ENCODE results near the gene GXYLT2. TPM values are rescaled to one million over a fixed set of nuclear protein-coding genes. Genes with fewer than 3 reads are reported as not detected.
A peak's percentile ranks its signal among the peaks of the same experiment; 100 is the strongest.

GXYLT2 gene
- total RNA-seq, 4 donors from 2014 or later = 1.5 to 12.5 (median 7.5) TPM

DNA sequence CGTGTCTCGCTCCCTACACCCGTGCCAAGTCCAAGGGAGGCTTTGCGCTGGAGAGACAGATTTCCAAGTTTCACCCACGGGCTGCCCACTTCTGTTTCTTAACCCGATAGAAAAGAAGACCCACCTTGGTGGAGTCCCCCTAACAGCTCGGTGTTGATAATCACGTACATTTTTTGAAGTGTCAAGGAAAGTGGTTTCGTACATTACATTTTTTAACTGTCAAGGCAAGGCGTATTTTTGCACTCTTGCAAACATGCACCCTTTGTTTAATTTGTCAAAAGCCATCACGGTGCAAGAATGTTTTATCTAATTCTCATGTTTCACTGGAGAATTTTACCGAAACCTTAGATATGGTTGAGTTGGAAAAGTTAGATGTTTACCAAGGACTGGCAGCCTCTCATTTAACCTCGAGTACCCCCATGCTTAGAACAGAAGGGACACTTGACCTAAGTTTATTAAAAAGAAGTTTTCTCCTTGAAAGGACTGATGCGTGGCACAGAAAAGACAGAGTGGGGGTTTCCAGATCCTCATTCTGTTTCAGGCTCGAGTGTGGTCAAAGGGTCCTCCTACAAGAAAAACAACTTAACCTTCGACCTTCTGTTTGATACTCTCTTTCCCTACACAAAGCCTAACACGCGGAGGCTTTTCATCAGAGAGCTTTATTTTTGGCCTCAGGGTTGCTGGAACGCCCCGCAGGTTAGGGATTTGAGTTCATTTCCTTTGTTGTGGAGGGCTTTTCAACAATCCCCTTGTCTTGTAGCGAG is 882 bp downstream of the GXYLT2 start:
- 13 to 14% methylated on average over 8 to 21 of the region's 21 CpGs for WGBS, 2 donors (ENCODE audit: low coverage in 1 of 2)

DNA sequence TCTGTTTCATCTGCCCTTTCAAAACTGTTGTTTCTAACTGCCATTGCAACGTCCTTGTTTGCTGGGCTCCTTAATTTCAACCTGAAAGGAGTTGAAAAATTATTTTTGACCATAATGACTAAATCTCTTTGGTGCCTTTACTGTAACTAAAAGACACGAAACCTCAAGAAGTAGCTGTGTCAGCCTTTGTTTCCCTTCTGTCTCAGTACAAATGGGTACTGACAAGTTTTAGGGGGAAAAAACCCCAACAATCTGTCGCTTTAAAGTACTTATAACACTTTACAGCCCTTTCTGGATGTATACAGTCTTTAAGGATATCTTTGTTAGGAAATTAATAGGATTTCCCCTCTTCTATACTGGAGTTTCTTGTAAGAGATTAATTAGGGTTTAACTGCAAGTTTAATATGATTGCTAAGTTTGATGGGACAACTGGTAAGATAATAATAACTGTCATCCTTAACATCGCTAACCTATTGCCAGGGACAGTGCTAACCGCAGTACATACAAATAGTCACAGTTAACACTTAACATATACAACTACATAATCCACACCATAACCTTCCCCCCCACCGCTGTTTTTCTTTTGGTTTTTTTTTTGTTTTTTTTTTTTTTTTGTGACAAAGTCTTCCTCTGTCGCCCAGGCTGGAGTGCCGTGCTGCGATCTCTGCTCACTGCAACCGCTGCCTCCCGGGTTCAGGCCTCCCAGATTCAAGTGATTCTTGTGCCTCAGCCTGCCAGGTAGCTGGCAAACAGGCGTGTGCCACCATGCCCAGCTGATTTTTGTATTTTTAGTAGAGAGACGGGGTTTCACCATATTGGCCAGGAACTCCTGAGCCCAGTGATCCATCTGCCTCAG is 1.7 kb downstream of the GXYLT2 start:
- in situ Hi-C loops (cut with MboI; ENCODE audit: low pct_ligation_motif_present in 1 of 4, low pct_unique_long_range_greater_than_20kb in 1 of 4, low sequenced_read_pairs in 3 of 4) (no loop called here), intact Hi-C loops (cut with DNase I; ENCODE audit: low total_unique reads) (no loop called here)
- TF ChIP-seq POLR2A (IDR thresholded peaks at IDR 0.05) = no peak
- no peak for TF ChIP-seq POLR2AphosphoS5 (IDR thresholded peaks at IDR 0.05)
- no peak for TF ChIP-seq EP300 (IDR thresholded peaks at IDR 0.05; ENCODE audit: low read depth)
- TF ChIP-seq, protein P1, sequence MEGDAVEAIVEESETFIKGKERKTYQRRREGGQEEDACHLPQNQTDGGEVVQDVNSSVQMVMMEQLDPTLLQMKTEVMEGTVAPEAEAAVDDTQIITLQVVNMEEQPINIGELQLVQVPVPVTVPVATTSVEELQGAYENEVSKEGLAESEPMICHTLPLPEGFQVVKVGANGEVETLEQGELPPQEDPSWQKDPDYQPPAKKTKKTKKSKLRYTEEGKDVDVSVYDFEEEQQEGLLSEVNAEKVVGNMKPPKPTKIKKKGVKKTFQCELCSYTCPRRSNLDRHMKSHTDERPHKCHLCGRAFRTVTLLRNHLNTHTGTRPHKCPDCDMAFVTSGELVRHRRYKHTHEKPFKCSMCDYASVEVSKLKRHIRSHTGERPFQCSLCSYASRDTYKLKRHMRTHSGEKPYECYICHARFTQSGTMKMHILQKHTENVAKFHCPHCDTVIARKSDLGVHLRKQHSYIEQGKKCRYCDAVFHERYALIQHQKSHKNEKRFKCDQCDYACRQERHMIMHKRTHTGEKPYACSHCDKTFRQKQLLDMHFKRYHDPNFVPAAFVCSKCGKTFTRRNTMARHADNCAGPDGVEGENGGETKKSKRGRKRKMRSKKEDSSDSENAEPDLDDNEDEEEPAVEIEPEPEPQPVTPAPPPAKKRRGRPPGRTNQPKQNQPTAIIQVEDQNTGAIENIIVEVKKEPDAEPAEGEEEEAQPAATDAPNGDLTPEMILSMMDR (IDR thresholded peaks at IDR 0.05) = no peak
- peak overlapping the region in 3 of 4 donors; percentile 44 to 57 (median 49) for H3K4me3 ChIP-seq
- no peaks in the 10 kb centered on the region for H3K27me3 ChIP-seq
- peak overlapping the region; percentile 46 to 70 (median 66) for H3K27ac ChIP-seq
- WGBS, 2 donors (ENCODE audit: low coverage in 1 of 2) = 44 to 62% methylated on average over 7 to 13 of the region's 13 CpGs
- H3K4me1 ChIP-seq = peaks cover 9 to 57% (median 30%) of the 10 kb centered on the region in 4 donors
- H3K9me3 ChIP-seq = no peaks in the 10 kb centered on the region
- H3K36me3 ChIP-seq = no peaks in the 10 kb centered on the region
- no peak for DNase-seq

More for the DNA sequence above, 882 bp downstream of the GXYLT2 start:
- Histone ChIP-seq H3K27me3 (no peaks in the 10 kb centered on the region), H3K36me3 (no peaks in the 10 kb centered on the region), H3K27ac (peak overlapping the region; percentile 46 to 68 (median 66)), H3K4me3 (peak overlapping the region; percentile 18 to 57 (median 46)), H3K4me1 (peaks cover 9 to 57% (median 30%) of the 10 kb centered on the region in 4 donors), H3K9me3 (no peaks in the 10 kb centered on the region)
- DNase-seq = peak; percentile 39
- in situ Hi-C loops (cut with MboI; ENCODE audit: low pct_ligation_motif_present in 1 of 4, low pct_unique_long_range_greater_than_20kb in 1 of 4, low sequenced_read_pairs in 3 of 4) = no loop called here
- intact Hi-C loops (cut with DNase I; ENCODE audit: low total_unique reads) = no loop called here
- TF ChIP-seq POLR2AphosphoS5 (IDR thresholded peaks at IDR 0.05) (no peak), POLR2A (IDR thresholded peaks at IDR 0.05) (no peak), EP300 (IDR thresholded peaks at IDR 0.05; ENCODE audit: low read depth) (no peak)
- TF ChIP-seq, protein P1 (IDR thresholded peaks at IDR 0.05) = no peak

DNA sequence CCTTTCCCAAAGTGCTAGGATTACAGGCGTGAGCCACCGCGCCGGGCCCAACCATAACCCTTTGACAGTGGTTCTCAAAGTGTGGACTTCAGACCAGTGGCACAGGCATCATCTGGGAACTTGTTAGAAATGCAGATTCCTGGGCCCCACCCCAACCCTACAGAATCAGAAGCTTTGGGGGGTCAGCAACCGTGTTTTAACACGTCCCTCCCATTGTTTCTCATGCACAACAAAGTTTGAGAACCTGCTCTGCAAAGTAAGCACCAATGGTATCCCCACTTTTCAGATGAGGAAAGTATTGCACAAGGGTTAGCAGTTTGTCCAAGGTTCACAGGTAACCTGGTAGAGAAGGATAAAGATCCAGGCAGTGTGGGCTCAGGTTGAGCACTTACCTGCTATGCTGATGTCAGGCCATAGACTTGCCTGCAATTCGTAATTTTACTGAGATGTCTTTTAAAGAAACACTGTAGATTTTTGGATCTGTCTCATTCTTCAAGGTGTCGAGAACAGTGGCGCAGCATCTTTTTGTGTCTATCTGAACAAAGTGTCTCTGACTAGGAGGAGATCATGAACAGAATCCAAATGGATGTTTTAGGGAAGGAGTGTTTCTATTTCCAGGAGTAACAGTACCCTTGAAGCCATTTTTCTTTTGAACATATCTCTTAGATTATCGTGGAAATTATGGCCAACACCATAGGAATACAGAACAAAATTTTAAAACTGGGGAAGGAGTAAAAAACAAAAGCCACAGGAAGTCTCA is 2.5 kb downstream of the GXYLT2 start:
- in situ Hi-C loops (cut with MboI; ENCODE audit: low pct_ligation_motif_present in 1 of 4, low pct_unique_long_range_greater_than_20kb in 1 of 4, low sequenced_read_pairs in 3 of 4) (no loop called here), intact Hi-C loops (cut with DNase I; ENCODE audit: low total_unique reads) (no loop called here)
- WGBS, 2 donors (ENCODE audit: low coverage in 1 of 2) = 75 to 76% methylated on average over 3 to 10 of the region's 10 CpGs

More for the DNA sequence above, 2.5 kb downstream of the GXYLT2 start:
- TF ChIP-seq, protein P1 (IDR thresholded peaks at IDR 0.05) = no peak
- TF ChIP-seq POLR2A (IDR thresholded peaks at IDR 0.05) (no peak), POLR2AphosphoS5 (IDR thresholded peaks at IDR 0.05) (no peak), EP300 (IDR thresholded peaks at IDR 0.05; ENCODE audit: low read depth) (no peak)
- H3K36me3 ChIP-seq = no peaks in the 10 kb centered on the region
- H3K4me1 ChIP-seq = peaks cover 9 to 57% (median 30%) of the 10 kb centered on the region in 4 donors
- no peak overlapping the region for H3K4me3 ChIP-seq
- H3K9me3 ChIP-seq = no peaks in the 10 kb centered on the region
- DNase-seq = no peak
- peak overlapping the region; percentile 64 to 70 (median 66) for H3K27ac ChIP-seq
- no peaks in the 10 kb centered on the region for H3K27me3 ChIP-seq

Measured in transverse colon (tissue), 4 donors.